GM19438 (cell line): ENCODE measurements around the gene G0S2.
"Not testable (repeated sequence)": the region's sequence is repeated elsewhere in the genome, so short reads cannot be mapped to it uniquely, and the experiment has no call there.

Experiments used
- ATAC-seq: cut with Tn5 transposase; IDR thresholded peaks from one replicate; pipeline ENCODE4 v1.9.1; 2021; ENCODE audit warnings: low read depth; ENCODE audit not compliant: unreplicated experiment

The G0S2 gene

DNA sequence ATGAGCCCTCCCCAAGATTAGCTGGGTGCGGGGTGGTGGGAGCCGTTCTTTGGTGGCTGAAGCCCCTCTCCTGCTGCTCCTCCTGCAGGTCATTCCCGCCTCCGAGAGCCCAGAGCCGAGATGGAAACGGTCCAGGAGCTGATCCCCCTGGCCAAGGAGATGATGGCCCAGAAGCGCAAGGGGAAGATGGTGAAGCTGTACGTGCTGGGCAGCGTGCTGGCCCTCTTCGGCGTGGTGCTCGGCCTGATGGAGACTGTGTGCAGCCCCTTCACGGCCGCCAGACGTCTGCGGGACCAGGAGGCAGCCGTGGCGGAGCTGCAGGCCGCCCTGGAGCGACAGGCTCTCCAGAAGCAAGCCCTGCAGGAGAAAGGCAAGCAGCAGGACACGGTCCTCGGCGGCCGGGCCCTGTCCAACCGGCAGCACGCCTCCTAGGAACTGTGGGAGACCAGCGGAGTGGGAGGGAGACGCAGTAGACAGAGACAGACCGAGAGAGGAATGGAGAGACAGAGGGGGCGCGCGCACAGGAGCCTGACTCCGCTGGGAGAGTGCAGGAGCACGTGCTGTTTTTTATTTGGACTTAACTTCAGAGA, 448 bp downstream of the G0S2 start:
- ATAC-seq = no peak

DNA sequence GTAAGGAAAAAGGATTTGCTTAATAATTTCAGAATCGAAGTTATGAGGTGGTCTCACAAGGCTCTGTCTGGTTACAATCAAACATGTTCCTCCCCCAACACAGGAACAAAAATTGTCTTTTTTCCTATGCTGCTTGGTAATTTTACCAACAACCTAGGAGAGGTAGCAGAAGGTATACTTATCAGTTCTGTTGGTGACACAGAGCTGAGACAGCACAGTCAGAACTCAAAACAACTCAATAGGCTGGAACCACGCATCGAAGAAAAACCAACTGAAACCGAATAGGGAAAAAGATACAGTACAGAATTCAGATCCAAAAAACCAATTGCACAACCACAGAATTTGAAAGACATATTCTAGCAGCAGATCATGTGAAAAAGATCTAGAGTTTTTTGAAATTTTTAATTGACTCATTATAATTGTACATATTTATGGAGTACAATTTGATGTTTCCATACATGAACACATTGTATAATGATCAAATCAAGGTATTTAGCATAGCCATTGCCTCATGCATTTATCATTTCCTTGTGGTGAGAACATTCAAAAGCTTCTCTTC, 3.8 kb downstream of the G0S2 start:
- no peak for ATAC-seq

DNA sequence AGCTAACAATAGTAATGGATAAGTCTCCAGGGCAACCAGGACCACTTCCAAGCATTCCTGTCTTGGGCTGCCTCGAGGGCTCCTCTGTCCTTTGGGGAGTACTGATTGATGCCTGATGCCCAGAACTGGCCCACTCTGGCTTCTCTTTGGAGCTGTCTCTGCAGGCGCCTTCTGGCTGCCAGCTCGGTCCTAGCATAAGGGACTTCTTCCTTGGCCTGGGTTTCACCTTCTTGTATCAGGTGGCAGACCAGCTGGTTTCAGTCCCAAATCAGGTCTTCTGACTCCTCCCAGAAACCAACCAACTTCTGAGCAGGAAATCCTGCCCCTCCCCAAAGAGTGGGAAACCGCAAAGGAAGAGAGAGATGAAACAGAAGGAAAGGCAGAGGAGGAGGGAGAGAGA, 10.6 kb downstream of the G0S2 start:
- ATAC-seq = no peak

DNA sequence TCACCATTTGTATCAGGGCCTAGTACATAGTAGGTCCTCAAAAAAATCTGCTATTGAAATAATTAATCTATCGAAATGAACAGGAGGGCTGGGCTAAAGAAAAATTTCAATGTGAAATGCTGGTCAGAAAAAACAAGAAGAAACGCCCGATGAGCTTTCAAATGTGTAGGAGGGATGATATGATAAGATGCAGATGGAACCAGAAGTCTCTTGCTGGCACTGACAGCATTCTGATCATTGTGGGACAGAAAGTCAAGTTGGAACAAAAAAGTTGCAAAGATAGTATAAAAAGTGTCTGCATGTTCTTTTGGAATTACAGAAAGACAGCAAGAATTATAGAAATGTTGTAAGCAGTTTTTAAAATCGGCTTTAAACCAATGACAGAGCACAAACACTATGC, 11.1 kb downstream of the G0S2 start:
- no peak for ATAC-seq

DNA sequence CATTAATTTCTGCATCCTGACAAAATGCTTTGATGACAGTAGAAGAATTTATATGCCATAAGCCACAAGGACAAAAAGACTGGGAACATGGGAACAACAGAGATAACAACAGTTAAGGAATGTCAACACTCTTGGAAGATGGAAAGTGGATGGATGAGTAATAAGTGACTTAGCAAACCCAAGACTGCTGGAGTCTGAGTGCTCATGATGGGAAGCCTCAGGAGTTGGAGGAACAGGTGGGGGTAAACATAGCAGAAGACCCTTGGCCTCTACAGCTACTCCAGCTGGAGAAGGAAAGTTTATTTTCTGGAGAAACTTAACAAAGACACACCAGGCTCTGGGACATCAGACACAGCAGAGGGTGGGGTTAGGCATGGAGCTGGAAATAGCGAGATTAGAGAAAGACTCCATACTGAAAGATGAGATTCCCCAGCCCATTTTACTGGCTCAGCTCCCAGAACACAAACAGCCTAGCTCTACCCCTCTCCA, 13.6 kb downstream of the G0S2 start:
- no peak for ATAC-seq

DNA sequence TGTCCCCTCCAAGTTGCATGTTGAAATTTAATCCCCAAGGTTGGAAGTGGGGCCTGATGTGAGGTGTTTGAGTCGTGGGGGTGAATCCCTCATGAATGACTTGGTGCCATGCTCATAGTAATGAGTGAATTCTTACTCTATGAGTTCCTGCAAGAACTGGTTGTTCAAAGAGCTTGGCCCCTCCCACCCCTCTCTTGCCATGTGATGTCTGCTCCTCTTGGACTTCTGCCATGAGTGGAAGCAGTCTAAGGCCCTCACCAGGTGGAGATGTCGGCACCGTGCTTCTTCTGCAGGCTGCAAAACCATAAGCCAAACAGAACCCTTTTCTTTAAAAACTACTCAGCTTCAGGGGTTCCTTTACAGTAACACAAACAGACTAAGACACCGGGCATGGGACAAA, 14.3 kb downstream of the G0S2 start:
- ATAC-seq = no peak

DNA sequence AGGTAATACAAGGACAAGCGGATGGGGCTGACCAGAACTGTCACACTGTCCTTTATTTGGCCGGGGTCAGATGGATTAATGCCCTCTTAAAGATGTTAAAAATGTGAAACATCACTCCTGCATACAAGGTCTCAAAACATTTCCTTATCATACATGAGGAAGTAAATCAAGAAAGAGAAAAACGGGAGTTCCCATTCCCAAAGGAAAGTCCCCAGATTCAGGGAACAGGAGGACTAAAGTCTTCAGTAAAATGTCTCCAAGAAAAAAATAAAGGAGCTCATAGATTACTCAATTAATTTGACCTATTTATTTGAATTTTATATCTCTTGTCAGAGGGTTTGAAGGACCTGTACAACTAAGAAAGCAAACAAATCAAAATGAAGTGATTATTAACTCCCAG, 16.0 kb downstream of the G0S2 start:
- no peak for ATAC-seq

DNA sequence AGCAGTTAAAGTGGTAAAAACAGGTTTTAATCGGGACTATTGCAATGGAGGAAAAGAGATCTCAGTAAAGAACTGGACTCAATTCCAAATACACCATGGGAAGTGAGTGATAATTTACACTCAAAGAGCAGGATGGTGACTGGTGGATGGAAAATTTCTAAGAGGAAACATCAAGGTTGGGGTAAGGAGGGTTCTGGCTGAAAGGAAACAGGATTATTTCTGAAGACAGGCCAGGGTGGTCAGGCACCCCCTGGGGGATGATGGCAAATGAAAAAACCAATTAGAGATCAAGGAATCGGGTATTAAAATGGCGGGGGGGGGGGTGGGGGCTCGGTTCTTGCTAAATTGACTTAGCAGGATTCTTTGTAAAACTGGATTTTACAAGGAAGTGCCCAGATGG, 17.1 kb downstream of the G0S2 start:
- no peak for ATAC-seq

DNA sequence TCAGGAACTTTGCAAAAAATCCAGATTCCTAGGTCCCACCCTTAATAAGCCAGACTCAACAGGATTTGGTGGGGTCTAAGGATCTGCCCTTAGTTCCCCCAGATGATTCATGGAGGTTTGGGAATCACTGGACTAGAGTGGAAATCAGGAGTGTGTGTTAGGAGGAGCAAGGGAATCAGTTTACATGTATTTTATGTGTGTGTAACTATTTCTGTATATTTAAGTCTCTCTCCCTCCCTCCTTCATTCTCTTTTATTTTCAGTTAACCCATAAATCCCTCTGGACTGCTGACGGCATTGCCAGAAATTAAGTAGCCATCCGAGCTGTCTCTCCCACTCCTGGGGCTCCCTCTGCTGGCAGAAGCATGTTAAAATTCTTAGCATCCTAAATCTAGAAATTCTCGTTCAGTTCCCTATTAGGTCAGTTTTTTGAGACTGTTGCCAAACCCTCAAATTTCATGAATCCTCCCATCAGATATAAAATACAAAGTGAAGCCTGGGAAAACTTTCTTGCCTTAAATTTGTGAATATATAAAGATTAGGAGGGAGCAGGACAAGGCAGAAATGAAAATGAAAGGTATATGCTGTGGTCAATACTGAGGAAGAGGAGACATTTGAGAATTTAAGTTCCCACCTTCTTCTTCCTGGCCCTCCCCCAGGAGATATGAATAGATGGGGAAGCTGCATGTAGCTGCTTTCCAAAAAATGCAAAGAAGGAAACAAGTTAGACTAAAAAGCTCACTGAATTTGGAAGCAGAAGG, 17.7 kb downstream of the G0S2 start:
- no peak for ATAC-seq

DNA sequence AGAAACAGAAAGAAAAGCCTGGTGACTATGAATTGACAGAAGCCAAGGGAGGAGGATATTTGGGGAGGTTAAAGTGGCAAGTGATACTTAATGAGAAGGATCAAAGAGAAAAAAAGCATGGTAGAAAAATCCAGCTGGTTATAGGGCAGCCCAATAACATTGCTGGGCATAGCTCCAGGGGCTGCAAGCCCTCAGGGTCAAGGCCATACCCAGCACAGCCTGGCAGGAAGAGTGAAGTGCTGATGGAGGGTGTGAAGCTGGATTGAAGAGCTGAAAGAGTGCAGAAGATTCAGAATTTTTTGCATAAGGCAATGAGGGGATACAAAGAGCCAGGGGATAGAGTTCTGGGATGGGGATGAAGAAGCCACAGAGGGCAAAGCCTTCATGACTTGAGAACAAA, 21.5 kb downstream of the G0S2 start:
- ATAC-seq = no peak

DNA sequence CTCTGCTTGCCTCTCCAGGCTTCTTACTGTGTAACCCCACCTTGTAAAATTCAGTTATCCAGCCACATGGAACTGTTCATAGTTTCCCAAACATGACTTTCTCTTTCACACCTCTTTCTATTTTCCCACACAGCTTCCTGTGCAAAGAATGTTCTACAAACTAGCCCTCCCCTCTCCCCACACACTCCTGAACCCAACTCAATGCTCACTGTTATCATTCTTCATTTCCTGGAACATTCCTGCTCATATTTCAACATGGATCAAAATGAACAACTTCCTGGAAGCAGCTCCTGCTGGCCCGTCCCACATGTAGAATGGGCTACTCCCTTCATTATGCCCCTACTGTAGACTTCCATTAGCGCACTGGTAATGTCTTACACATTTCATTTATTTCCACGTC, 21.9 kb downstream of the G0S2 start:
- ATAC-seq = no peak

DNA sequence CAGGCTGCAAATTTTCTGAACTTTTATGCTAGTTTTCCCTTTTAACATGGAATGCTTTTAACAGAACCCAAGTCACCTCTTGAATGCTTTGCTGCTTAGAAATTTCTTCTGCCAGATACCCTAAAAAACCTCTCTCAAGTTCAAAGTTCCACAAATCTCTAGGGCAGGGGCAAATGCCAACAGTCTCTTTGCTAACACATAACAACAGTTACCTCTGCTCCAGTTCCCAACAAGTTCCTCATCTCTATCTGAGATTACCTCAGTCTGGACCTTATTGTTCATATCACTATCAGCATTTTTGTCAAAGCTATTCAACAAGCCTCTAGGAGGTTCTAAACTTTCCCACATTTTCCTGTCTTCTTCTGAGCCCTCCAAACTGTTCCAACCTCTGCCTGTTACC, 25.5 kb downstream of the G0S2 start:
- ATAC-seq = not testable (repeated sequence)

DNA sequence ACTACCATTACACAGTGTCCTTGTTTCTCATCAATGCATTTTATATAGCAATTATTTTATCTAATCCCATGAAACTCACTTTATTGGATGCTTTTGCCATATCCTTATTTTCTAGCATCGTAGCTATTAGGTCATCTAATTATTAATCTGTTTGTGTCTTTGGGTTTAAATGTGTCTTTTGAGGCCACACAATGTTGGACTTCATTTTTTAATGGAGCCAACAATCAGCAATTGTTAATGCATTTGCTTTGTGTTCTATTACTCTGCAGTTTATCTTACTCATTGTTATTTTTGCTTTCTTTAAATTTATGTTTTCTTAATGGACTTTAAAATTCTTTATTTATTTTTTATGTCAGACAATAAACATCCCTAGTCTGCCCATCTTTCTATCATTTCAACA, 27.6 kb downstream of the G0S2 start:
- no peak for ATAC-seq

DNA sequence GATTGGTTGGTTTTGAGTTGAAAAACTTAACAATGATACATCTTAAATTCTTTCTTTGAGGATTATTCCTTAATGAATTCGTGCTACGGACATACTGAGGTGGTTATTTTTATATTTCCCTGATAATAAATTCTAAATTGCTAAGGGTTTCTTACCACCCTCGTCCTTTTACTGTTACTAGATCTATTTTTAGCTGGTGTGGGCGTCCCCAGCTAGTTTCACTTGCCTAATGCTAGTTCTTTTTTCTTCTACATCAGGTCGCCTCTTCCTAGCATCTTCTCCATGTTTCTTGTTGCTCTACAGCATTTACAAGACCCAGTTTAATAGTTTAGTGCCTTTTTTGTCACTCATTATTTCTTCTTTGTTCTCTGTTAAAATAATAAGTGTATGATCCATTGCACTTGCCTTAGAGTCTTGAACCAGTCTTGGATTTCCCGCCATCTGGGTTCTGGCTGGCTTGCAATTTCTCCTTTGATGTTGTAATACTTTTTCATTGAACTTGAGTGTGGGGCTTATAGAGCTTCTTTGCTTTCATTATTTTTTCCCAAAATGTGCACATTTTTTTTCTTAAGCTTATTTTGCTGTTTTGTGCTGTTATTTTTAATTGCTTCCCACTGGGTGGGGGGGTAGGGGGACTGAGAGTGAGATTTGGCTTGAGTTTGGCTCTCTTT, 28.8 kb downstream of the G0S2 start:
- ATAC-seq = no peak

DNA sequence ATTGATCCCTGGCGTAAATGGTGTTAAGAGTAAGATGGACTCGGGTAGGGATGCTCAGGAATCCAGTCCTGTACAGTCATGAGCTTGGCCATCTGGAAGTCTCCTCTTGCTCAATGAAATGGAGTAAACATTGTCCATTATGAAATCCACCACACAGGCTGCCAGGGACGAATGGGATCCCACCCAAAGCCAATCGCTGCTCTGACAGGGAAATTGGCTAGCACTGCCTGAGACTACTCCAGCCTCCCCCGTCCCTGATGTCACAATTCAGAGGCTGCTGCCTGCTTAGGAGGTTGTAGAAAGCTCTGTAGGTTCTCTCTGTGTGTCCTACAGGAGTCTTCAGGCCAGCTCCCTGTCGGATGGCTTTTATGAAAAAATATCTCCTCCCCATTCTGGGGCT, 29.4 kb downstream of the G0S2 start, which contains the start of gene HSD11B1:
Gene HSD11B1, plus strand, starts transcription at position 263 of the 400 bp plus-strand sequence. Its CDS starts 97 bp downstream, at position 360.
- no peak for ATAC-seq

DNA sequence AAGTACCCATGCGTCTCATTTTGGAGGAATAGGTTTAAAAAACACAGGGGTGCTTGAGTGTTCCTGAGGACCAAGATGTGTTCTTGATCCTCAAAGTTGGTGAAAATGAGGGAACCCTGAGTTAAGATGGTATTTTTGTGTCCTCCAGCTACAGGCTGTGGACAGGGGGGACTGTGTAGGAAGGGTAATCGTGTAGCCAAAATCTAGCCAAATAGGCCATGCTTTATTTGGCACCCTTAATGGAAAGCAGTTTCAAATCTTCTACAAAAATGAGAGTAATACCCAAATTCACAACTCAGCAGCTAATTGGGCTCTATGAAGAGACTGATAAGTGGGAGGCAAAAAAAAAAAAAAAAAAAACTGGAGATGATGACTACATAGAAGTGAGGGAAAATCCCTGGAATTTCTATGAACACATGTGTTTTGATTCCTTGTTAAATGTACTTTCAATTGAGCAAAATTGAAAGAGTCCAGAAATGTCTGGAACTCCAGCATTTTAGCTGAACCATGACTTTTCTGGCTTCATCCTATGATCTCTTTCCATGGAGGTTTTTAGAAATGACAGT, 29.9 kb downstream of the G0S2 start:
- ATAC-seq = no peak

DNA sequence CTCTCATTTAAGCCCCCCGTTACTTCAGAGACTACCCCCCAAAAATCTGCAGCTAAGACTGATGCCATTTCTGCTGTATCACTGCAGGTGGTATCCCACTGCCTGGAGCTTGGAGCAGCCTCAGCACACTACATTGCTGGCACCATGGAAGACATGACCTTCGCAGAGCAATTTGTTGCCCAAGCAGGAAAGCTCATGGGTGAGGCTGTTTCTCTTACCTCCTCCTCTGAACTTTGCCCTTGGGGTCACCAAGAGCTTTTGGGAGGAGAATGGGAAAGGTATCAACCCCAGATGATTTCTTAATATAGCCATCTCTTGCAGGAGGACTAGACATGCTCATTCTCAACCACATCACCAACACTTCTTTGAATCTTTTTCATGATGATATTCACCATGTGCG, 31.4 kb downstream of the G0S2 start:
- no peak for ATAC-seq

DNA sequence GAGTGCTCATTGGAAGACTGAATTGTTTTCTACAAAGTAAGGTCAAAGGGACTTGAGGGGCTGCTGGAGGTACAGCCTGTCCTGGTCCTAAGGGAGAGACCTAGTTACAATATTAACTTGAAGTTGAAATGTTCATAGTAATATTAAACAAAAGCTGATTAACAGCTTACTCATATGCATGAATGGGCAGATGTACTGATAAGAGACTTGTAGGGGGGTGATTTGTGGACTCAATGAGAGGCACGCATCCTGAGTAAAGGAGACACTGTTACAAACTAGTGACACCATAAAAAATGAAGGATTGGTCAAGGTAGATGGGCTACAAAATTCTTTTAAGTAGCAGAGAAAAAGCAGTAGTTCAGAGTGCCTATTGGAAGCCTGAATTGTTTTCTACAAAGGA, 32.1 kb downstream of the G0S2 start:
- ATAC-seq = no peak

DNA sequence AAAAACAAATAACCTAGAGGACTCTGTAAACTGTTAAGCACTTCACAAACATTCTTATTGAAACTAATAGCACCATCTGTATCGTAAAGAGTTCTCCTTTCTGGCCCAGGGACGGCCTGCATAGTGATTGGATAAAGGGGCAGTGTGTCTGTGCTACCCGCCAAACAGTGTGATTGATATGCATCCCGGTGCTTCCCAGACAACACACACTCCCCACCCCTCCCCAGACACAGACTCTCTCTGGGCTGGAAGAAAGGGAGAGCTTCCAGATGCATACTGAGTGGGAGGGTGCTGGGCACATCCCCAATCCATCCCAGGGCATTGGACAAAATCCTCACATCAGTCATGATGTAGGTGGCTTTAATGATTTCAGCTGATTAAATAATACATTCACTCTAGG, 33.1 kb downstream of the G0S2 start:
- no peak for ATAC-seq

DNA sequence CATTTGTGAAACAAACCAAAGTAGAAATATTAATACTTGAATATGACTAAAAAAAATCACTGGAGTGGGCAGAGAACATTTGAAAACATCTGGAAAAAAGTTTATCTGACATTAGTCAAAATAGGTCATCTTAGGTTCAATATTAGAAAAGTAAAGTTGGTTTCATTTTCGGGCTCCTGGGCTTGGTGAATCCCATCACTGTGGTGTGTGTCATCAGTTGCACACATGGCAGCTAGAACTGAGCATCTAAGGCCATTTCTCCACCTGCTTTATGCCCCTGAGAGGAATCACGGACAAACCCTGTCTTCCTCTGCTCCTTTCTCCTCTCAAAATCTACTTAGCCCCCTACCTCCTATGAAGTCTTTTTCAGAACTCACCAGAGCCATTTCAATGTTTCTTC, 34.9 kb downstream of the G0S2 start:
- ATAC-seq = no peak

DNA sequence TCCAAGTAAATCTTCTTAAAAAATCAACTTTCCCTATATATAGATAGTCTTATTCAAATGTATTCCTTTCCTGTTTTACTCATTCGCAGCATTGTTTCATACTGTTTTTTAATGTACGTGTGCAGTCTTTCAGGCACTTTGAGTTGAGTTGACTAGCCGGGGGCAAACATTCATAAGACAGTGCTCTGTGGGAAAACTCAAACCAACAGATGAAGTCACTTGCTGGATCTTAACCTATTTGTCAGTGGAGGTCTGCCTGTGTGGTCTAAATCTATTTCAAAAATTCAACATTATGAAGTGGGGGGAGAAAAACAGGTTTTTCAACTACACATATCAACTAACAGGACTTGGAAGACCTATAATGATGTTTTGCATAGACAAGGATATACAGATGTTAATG, 35.6 kb downstream of the G0S2 start:
- no peak for ATAC-seq
